ENCODE results near the gene TMPRSS4.

Gene TMPRSS4

GRCh38 chr11:118157186-118157895 is 80.5 kb downstream of the TMPRSS4 start:
- DNase-seq: no peak

DNA sequence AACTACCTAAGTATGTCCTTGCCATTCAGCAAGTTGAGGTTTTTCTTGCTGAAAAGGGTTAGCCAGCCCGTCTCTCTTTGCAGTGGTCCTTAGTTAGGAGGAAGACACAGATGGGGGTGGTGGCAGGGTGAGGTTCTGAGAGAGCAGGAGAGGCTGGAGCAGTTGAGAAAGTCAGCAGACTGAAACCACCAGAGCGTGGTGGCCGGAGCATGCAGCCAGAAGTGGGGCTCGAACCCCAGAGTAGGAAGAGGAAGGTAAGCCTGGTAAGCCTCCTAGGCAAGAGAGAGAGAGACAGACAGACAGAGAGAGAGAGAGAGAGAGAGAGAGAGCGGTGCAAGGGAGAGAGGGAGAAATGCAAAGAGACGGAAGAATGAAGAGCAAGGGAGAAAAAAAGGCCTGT is 84.9 kb downstream of the TMPRSS4 start:
- no peak for DNase-seq

GRCh38 chr11:118162846-118163245 is 86.0 kb downstream of the TMPRSS4 start:
- DNase-seq: no peak

GRCh38 chr11:118163494-118163893 is 86.6 kb downstream of the TMPRSS4 start:
- DNase-seq: no peak

GRCh38 chr11:118164885-118165284 is 88.0 kb downstream of the TMPRSS4 start:
- no peak for DNase-seq

- no peak for DNase-seq
These were observed 89.8 kb downstream of the TMPRSS4 start for GRCh38 chr11:118166641-118167040.

DNA sequence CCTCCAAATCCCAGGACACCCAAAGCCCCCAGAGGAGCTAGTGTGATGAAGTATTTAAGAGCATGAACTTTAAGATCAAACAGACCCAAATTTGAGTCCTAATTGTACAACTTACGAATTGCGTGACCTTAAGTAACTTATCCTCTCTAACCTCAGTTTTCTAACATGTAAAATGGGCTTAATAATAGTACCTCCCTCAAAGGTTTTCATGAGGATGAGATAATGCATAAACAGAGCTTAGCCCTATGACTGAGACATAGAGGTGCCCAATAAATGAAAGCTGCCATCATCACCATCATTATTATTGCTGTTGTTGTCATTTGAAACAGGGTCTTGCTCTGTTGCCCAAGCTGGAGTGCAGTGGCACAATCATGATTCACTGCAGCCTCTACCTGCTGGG is 90.4 kb downstream of the TMPRSS4 start:
- DNase-seq: no peak

GRCh38 chr11:118167906-118168305 is 91.0 kb downstream of the TMPRSS4 start:
- DNase-seq: no peak

DNA sequence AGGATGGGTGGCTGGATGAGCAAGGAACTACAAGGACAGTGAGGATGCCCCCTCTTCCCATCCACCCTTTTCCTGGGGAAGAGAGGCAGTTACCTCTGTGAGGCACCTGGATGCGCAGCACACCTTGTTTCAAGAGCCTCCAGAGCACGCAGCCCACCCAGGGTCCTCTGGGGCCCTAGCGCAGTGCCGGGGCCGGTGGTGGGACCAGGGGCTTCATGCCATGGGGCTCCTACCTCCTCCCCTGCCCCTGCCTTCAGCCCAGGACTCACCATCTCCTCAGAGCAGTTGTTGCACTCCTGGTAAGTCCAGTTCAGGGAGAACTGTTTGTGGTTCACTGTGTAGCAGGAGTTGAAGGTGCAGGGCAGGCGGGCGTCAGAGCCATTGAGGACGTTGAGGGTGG is 91.4 kb downstream of the TMPRSS4 start:
- DNase-seq: no peak

- DNase-seq: no peak
These were observed 91.9 kb downstream of the TMPRSS4 start for GRCh38 chr11:118168751-118169150.

DNA sequence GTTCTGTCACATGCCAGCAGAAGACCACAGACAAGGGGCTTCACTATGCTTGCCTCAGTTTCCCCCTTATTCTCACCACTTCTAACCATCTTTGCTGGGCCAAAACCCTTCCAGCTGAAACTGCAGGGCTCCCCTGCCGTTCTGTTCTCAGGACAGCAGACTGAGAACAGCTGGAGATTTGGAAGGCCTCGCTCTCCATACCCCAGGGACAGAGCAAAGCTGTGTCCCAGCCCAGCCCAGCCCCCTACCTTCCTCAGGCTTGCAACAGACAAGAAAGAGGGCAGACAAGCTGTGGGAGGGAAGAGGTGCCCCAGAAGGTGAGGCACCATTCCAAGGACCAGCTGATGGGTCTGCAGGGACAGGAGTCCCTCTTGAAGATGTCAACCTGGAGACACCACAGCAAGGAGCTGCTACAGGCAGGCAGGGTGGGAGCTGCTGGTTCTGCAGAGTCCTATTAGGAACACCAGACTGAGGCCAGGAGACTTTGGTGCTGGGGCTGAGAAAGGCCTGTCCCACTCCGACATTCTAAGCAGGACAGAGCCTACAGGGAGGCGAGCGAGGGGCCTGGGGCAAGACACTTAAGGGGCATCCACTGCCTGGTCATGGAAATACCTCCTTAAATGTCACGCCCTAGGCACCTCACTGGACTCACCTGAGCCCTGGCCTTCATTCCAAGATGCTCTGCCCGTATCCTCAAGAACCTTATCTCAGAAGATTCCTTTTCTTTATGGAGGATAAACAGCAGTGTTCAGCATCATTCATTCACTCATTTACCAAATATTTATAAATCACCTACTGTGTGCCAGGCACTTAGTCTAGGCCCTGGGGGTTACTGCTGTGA is 92.6 kb downstream of the TMPRSS4 start:
- no peak for DNase-seq

GRCh38 chr11:118170231-118170630 is 93.4 kb downstream of the TMPRSS4 start:
- DNase-seq: no peak

GRCh38 chr11:118170882-118171268 is 94.0 kb downstream of the TMPRSS4 start:
- DNase-seq: no peak
